Activated T-cell treated with anti-CD3 and anti-CD28 coated beads for 1 hour (primary cell): ENCODE measurements around the gene DCAF6.
"Not testable (repeated sequence)": the region's sequence is repeated elsewhere in the genome, so short reads cannot be mapped to it uniquely, and the experiment has no call there.

Experiments used
- DNase-seq: peaks from one replicate; pipeline ENCODE4 v3.0.0-alpha.2; 2020; ENCODE audit warnings: low read depth

Gene DCAF6, protein sequence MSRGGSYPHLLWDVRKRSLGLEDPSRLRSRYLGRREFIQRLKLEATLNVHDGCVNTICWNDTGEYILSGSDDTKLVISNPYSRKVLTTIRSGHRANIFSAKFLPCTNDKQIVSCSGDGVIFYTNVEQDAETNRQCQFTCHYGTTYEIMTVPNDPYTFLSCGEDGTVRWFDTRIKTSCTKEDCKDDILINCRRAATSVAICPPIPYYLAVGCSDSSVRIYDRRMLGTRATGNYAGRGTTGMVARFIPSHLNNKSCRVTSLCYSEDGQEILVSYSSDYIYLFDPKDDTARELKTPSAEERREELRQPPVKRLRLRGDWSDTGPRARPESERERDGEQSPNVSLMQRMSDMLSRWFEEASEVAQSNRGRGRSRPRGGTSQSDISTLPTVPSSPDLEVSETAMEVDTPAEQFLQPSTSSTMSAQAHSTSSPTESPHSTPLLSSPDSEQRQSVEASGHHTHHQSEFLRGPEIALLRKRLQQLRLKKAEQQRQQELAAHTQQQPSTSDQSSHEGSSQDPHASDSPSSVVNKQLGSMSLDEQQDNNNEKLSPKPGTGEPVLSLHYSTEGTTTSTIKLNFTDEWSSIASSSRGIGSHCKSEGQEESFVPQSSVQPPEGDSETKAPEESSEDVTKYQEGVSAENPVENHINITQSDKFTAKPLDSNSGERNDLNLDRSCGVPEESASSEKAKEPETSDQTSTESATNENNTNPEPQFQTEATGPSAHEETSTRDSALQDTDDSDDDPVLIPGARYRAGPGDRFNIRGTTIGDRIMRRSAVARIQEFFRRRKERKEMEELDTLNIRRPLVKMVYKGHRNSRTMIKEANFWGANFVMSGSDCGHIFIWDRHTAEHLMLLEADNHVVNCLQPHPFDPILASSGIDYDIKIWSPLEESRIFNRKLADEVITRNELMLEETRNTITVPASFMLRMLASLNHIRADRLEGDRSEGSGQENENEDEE

DNA sequence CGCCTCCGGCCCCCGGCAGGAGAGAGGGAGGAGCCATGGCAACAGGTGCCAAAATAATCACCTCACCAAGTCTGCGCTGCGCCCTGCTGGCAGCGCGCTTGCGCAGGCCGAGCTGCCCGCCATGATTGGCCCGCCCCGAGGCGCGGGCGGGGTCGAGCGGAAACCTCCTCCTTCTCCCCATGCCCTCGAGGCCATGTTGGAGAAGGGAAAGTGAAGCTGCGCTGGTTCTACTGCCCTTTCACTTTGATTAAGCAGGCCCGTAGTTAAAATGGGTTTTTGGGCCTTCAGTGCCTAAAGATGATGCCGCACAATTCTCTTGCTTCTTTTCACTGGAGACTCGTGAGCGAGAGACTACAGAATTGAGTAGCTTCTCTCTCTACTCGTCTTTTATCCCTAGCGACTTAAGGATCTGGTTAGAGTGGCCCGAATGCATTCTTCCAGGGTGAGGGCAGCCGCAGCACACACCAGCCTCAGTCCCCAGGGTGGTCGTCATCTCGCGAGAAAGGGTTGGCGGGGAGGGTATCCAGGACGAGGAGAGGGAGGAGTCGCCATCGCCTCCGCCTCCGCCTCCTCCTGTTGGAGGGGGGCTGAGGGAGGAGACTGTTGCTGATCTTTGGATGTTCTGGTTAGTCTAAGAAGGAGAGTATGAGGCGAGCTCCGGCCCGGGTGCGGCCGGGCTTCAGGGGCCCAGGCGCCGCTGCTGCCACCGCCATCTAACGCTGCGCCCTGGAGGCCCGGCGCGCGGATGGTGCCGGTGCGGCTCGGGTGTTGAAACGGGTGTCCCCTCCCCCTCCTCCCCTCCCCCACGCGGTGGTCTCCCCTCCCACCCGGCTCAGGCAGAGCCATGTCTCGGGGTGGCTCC, at the start of gene DCAF6:
Gene DCAF6 (plus strand): TSS at position 616 of the 862 bp plus-strand sequence. CDS start 229 bp downstream, at position 845.
- DNase-seq: peak; percentile 91

DNA sequence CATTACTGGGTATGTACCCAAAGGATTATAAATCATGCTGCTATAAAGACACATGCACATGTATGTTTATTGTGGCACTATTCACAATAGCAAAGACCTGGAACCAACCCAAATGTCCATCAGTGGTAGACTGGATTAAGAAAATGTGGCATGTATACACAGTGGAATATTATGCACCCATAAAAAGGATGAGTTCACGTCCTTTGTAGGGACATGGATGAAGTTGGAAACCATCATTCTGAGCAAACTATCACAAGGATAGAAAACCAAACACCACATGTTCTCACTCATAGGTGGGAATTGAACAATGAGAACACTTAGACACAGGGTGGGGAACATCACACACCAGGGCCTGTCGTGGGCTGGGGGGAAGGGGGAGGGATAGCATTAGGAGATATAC, 49.3 kb upstream of the DCAF6 start:
- DNase-seq: not testable (repeated sequence)

DNA sequence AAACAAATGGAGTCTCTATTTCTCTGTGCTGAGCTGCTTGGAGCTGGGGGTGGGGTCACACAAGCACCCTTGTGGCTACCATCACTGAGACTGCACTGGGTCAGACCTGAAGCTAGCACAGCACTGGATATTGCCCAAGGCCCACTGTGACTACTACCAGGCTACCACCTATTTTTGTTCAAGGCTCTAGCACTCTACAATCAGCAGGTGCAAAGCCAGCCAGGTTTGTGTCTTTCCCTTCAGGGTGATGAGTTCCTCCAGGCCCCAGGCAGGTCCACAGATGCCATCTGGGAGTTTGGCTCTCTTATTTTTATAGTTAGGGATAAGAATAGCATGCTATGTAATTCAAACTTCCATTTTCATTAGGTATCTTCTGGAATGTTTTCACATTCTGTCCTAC, 46.1 kb upstream of the DCAF6 start:
- DNase-seq: no peak

DNA sequence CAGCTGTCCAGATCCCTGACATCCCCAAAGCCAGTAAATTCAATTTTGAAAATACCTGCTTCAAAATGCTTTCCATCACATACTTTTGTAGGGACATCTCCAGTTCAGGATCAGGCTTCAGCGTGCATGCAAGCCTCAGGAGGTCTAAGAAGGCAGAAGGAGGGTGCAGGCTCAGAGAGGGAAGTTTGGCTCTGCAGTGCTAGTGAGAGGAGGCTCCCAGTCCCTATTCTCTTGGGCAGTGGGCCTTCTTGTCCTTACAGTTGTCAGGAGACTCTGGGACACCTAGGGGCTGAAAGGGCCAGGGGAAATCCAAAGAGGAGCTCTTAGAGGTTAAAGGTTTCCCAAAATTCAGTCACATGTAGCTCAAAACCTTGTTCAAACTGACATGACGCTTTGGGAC, 42.7 kb upstream of the DCAF6 start:
- no peak for DNase-seq

DNA sequence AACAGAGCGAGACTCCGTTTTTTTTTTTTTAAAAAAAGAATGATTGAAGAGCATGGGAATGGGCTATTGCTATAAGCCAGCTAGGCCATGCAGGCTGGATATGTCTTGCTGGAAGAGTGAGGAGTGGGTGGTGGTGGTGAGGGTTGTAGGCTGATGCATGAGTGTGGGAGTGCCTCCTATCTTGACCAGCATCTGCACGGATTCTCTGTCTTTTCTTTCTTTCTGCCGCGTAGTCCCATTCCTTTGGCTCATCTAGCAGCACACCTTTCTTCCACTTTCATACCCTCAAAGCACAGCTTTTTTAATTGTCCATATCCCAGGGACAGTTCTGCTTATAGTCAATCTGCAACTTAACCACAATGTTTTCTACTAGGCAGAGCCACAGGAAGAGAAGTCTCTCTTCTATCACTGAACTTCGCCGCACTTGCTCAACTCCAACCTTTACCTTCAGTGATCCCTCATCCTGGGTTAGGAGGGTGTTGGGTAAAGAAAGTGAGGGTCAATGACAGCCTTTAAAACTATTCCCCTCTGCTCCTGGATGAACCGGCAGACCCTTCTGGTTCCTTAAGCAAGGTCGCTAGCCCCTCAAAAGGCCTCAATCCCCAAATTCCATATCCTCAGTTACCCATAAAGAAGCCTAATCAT, 37.8 kb upstream of the DCAF6 start:
- DNase-seq: no peak

DNA sequence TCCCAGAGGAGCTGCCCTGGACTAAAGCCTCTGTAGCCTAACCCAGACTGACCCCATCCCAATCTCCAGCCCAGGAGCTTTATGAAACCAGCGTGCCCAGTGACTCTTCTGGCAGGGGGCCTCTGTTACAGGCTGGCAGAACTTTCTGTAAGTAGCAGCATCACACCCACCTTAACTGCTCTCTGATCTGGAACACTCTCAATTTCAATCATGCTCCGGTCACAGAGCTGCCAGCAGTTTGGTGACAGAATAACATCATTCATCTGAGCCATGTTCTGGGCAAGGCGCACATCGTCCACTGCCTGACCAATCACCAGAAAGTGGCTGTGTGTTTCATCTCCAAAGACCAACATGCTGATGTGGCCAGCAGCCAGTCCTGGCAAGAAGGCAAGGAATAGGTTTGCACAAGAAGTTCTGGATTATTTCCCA, 37.2 kb upstream of the DCAF6 start:
- DNase-seq: no peak

DNA sequence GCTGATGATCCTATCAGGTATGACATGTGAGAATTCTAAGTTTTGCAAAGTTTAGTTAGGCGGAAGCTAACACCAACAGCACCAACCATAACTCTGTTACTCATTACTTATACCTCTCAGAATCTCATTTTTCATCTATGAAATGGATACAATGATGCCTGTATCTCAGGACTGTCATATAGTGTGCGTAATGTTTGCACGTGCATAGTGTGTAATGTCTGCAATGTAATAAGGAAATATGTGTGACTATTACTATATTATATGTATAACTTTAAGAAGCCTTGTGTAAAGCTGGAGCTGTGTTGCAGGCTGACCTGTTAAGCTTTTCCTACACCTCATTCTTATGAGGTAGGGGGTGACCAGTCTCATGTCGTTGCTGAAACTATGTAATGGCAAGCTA, 35.6 kb upstream of the DCAF6 start:
- DNase-seq: no peak

DNA sequence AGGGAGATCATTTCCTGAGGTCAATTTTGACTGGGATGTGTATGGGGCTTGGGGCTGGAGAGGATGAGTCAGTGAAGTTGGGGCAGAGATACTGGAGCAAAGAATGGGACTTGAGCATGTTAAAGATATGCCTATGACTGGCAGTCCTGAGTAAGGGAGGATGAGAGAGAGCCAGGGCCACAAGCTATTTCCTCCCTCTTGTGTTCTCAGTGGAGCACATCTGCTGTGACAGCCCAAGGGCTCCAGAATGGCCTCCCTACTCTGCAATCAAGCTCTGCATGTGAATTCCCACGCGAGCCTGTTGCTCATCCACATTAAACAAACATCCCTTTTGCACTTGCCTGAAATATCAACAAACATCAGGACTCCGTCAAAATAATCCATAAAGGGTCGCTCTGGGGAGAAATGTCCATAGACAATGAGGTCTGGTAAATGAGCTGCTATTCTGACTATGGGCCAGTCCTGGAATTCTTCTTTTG, 31.8 kb upstream of the DCAF6 start:
- DNase-seq: no peak

DNA sequence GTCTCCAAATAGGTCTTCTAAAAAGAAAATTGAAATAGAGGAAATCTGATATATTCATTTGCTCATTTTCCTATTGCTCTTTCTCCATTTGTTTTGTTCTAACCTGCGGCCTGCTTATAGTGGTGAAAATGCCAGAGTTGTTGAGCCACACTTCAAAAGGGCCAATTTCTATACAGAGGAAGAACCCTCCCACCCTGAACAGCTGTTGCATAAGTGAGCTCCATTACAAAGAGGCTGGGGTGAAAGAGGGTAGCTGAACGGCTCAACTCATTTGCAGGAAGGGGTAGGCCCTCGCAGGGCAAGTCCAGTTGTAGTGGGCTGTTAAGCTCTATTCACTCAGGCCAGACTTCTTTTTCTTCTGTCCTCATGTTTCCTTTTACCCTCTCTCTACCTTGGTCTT, 31.3 kb upstream of the DCAF6 start:
- no peak for DNase-seq

DNA sequence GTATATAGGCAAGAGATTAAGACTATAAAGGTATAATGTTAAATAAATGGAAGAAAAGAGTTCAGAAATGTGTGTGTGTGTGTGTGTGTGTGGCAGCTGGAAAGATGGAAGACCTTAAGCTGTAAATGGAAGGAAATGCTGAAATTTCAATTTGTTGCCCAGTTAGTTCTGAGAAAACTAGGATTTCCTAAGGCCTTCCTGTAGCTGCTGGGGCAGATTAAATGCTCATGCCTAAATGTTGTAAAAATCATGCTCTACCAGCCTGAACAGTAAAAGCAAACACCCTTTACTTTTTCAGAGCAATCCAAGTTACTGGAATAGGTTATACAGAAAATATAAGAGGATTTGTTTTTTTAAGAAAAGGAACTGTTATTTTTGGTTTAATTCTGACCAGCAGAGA, 30.8 kb upstream of the DCAF6 start:
- DNase-seq: no peak

DNA sequence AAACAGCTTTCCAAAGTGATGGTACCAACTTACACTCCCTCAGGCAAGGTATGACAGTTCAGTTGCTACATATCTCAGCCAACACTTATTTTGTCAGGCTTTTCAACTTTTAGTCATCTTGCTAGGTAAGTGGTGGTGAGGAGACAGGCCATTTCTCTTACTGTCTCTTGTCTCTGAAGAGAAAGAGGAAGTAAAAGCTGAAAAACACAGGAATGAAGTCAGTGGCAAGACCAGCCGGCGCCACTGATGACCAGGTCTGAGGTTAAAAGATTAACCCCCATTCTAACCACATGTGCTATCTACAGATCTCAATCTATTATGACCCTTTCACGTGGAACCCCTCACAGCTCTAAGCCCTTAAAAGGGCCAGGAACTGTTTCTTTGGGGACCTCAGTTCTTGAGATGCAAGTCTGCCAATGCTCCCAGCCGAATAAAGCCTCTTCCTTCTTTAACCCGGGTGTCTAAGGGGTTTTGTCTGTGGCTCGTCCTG, 26.7 kb upstream of the DCAF6 start:
- no peak for DNase-seq

DNA sequence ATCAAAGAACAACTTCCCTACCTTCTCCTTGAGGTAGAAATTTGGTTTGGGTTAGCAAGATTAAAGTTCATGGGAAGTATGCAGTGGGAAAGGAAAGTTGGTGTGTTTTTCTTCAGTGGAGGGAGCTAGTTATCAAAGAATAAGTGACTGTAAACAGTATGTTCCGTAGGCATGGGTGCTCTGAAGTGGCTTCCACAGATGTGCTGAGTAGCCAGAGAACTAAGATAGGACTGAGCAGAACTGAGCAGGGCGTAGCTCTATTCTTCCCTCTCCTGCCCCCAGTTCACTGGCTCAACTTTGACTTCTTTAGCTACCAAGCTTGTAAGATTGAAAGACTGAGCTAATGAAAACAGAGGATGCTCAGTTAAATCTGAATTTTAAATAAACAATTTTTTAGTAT, 26.0 kb upstream of the DCAF6 start:
- no peak for DNase-seq

DNA sequence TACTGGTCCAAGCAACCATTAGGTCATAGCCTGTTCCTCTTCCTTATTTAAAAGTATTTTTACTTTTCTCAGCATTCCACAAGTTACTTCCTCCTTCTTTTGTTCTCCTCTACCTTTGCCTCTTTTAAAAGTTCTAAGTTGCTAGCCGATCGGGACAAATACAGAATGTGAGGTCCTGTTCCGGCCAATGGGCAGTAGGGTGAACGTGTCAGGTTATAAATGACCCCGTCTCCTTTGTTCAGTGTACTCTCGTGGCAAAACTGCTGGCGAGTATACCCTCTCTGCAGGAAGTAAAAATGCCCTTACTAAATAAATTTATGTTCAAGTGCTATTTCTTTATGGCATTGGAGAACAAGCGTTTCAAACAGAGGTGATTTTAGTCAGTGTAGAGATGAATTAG, 25.1 kb upstream of the DCAF6 start:
- no peak for DNase-seq

DNA sequence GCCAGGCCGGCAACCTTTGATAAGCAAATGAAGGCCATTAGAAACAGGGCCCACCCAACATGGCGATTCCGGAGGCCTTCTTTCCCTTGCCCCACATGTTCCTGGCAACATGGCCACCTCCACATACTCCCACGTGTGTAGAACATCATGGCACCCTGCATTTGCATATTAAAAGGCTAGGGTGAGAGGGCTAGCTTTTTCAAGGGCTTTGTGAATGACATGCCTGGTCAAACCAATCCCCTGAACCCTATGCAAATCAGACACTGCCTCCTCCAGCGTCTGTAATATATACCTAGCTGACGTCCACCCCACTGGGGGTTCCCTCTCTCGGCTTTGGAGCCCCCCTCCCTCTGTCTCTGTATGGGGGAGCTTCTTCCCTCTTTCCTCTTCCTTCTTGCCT, 24.2 kb upstream of the DCAF6 start:
- DNase-seq: no peak

DNA sequence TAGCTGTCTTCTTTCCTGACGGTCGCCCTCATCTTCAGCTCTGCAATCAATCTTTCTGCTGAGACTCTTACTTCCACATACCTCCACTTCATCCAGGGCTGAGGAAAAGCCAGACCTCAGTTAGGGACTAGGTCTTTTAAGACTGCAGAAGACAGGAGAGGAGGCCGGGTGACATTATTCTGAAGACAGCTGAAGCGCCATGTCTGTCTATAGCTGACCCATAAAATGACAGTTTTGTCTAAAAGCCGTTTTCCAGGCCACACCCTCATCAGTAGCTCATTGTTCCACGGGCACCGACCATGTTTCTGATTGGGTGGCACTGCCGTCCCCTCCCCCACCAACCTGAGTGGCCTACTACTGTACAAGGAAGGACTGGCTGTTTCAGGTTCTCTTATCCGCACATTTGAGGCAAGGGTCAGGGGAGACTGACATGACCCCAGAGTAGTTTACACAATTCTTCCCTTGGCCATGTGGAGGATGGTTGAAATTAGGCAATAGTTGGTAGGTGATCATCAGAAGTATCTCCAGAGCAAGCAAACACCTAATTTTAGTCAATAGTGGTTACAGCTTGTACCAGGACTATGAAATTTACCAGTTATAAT, 22.5 kb upstream of the DCAF6 start, which contains the start of gene ADCY10:
Gene ADCY10 (minus strand): TSS at position 240 of the 602 bp plus-strand sequence. CDS start 8,994 bp downstream, outside the sequence.
- DNase-seq: no peak

DNA sequence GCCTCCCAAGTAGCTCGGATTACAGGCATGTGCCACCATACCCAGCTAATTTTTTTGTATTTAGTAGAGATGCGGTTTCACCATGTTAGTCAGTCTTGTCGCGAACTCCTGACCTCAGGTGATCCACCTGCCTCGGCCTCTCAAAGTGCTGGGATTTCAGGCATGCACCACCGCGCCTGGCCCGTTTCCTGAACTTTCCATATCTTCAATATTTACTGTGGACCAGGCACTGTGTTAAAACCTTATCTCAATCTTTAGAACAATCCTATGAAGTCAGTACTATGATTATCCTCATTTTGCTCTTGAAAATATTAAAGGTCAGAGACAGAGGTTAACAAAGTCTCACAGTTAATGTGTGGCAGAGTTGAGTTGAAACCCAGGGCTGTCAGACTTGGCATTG, 20.9 kb upstream of the DCAF6 start:
- DNase-seq: no peak

DNA sequence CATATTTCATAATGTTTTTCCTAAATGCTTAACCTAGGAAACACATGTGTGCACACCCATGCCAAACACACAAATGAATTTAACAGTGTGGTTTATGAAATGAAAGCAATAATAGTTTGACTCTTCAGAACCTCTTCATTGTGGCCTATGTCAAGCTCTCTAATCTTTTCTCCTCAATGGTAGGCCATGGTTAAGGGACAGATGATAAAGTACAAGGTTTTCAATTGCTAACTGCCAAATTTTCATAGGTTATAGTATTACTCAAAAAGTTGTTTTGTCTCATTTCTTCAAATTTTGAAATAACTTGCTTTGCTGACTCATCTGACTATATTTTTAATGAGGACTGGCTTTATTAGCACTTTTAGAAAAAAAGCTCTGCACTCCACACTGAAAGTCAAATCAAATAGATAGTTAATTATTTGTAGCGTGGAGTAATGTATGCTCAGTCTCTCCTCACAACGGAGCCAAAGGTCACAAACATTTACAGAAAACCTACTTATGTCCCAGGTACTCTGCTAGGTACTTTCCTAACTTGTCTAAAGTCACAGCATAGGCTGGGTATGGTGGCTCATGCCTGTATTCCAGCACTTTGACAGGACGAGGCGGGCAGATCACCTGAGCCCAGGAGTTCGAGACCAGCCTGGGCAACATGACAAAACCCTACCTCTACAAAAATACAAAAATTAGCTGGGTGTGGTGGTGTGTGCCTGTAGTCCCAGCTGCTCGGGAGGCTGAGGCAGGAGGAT, 19.5 kb upstream of the DCAF6 start:
- no peak for DNase-seq

DNA sequence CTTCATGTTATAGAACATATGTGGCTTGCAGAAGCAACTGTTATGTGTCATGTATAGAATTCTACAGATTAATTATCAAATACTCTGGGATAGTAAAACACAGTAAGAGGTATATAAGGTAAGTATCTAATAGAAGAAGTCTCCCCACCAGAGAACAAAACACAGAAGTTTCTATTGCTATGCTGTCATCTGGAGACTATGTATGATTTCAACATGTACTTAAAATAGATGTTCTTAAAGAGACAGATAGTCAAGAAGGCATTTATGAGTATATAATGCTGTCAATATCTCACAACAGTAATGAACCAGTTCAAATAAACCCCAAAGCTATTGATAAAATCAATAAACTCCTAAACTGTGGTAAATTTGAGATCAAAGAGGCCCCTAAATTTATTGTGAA, 14.5 kb upstream of the DCAF6 start:
- DNase-seq: no peak

DNA sequence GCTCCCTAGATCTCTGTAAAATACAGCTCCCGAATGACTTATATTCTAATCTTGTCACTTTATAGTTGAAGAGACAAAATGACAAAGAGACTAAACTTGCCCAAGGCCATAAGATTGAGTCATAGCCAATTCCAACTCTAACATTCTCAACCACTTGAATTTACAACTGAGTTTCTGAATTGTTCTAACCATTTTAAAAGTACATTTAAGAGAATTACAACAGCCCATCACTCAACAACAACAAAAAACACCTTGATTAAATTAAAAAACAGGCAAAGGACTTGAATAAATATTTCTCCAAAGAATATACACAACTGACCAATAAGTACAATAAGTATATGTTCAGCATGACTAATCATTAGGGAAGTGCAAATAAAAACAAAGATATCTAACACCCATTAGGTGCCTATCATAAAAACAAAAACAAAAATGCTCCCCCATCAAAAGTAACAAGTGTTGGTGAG, 13.8 kb upstream of the DCAF6 start:
- no peak for DNase-seq
